Measurements from ENCODE around the gene TSPYL2.

The TSPYL2 gene

GRCh38 chrX:53073115-53073586 lies 9.0 kb upstream of the TSPYL2 start:
- TF ChIP-seq, protein P1, sequence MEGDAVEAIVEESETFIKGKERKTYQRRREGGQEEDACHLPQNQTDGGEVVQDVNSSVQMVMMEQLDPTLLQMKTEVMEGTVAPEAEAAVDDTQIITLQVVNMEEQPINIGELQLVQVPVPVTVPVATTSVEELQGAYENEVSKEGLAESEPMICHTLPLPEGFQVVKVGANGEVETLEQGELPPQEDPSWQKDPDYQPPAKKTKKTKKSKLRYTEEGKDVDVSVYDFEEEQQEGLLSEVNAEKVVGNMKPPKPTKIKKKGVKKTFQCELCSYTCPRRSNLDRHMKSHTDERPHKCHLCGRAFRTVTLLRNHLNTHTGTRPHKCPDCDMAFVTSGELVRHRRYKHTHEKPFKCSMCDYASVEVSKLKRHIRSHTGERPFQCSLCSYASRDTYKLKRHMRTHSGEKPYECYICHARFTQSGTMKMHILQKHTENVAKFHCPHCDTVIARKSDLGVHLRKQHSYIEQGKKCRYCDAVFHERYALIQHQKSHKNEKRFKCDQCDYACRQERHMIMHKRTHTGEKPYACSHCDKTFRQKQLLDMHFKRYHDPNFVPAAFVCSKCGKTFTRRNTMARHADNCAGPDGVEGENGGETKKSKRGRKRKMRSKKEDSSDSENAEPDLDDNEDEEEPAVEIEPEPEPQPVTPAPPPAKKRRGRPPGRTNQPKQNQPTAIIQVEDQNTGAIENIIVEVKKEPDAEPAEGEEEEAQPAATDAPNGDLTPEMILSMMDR (IDR thresholded peaks at IDR 0.05): no peak

DNA sequence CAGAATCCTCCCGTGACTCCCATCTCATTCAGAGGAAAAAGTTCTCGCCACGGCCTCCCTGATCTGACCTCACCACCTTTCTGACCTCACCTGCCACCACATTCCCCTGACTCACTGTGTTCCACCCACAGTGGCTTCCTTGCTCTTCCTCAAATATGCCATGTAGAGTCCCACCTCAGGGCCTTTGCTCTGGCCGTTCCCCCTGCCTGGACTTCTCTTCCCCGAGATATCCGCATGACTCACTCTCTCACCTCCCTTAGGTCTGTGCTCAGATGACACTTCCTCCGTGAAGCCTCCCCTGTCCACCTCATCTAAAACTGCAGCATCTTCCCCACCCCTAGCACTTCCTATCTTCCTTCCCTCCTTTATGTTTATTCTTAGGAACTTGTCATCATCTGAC lies 7.2 kb upstream of the TSPYL2 start:
- TF ChIP-seq, protein P1 (IDR thresholded peaks at IDR 0.05): no peak

- TF ChIP-seq, protein P1 (IDR thresholded peaks at IDR 0.05): no peak
Measured at GRCh38 chrX:53076671-53077070, 5.5 kb upstream of the TSPYL2 start.

- TF ChIP-seq, protein P1 (IDR thresholded peaks at IDR 0.05): no peak
Measured at GRCh38 chrX:53077207-53078197, 4.7 kb upstream of the TSPYL2 start.

DNA sequence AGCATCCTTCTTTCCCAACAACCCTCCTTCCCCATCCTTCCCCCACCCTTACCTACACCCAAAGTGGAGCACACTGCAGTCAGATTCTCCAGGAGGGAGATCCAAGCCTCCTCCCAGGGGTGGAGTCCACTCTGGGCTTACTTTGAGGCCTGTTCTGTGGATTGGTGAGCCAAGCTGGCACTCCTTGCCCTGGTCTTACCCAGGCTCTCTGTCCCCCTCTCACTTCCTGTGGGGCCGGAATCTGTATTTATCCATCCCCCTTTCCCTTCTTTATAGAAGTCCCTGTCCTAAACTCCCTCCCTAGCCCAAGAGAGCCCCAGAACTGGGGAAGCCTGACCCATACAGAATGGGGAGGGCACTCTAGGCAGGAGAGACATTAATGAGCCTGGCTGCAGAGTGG lies 3.2 kb upstream of the TSPYL2 start:
- TF ChIP-seq, protein P1 (IDR thresholded peaks at IDR 0.05): no peak

DNA sequence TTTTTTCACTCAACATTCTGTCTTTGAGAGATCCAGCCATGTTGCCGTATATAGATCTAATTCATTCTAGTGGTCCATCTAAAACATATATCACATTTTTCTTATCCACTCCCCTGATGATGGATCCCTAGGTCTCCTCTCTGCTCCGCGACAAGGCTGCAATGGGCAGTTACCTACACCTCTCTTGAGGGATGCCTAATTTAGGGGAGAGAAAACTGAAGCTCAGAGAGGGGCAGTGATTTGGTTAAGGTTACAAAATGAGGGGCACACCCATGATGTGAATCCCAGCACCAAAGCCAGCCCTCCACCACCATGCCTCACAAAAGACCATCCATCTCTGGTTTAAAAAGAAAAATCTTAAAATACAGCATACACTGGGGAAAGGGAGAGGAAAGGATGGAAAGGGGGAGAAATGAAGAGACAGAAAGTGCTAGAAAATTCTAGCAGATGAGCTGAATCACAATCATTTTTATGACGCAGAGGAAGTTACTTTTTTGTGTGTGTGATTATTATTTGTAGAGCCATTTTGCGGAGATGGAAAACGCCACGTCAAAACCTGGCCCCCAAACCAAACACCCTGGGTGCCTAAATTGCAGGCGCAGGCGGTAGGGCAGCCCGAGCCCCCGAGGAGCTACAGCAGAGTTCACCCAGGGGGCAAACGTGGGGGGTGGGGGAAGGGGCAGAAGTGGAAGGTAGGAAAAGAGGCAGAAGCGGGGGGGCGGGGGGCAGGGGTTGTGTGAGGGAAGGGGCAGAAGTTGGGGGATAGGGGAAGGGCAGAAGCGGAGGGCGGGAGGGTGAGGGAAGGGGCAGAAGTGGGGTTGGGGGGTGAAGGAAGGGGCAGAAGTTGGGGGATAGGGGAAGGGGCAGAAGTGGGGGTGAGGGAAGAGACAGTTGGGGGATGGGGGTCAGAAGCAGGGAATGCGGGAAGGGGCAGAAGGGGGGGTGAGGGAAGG lies 1.3 kb upstream of the TSPYL2 start:
- TF ChIP-seq, protein P1 (IDR thresholded peaks at IDR 0.05): no peak

All from LNCAP (cell line).